Measurements from ENCODE around the gene TAF4B. TPM values are rescaled to one million over a fixed set of nuclear protein-coding genes. Genes with fewer than 3 reads are reported as not detected.

The TAF4B gene
- total and polyA plus RNA-seq, 5 donors from 2014 or later = 1.6 to 5.6 (median 4.6) TPM

Other genes starting within 250 kb of the TAF4B start
- 58.3 TPM for gene SS18, start 135.8 kb upstream of the TAF4B start, total RNA-seq
- gene SS18, start 135.8 kb upstream of the TAF4B start, polyA plus RNA-seq = 10 to 100 TPM; 39.8 to 60.0 (median 43.7) TPM
- 0.30 TPM for gene PSMA8, start 92.6 kb upstream of the TAF4B start, total RNA-seq
- gene PSMA8, start 92.6 kb upstream of the TAF4B start, polyA plus RNA-seq = 1 to 10 TPM in 3 of 4 donors, under 1 TPM in 1; 0.73 to 2.6 (median 1.3) TPM